A549 (cell line): Measurements from ENCODE around the gene AQP12B.
"Not testable (repeated sequence)": the region's sequence is repeated elsewhere in the genome, so short reads cannot be mapped to it uniquely, and the experiment has no call there.

Source experiments
- ELK1 ChIP-seq: fragments of 150-350 bp; IDR thresholded peaks from 2 replicates; pipeline ENCODE4 v1.6.1; 2014; ENCODE audit warnings: low read depth, mild to moderate bottlenecking, low read length
- ESRRA ChIP-seq: fragments of 150-350 bp; IDR thresholded peaks from 2 replicates; pipeline ENCODE4 v1.6.1; 2014; ENCODE audit warnings: mild to moderate bottlenecking, low read length, borderline replicate concordance
- HDAC2 ChIP-seq: fragments of 200-600 bp; sonication (generic); IDR thresholded peaks from 2 replicates; pipeline ENCODE4 v1.6.1; 2016
- HOXA7 ChIP-seq: fragments of 250-450 bp; sonication (Bioruptor Pico); IDR thresholded peaks from 2 replicates; pipeline ENCODE4 v1.5.0; 2020; ENCODE audit warnings: mild to moderate bottlenecking, moderate library complexity
- NFE2L2 ChIP-seq: fragments of 150-350 bp; conservative IDR thresholded peaks from 2 replicates; pipeline ENCODE4 v1.6.1; 2014; ENCODE audit warnings: low read length
- POLR2A ChIP-seq: IDR thresholded peaks from 2 replicates; pipeline ENCODE4 v1.6.1; 2012; ENCODE audit warnings: mild to moderate bottlenecking, low read length
- TF ChIP-seq, protein P1 (sequence below): fragments of 200-600 bp; sonication (generic); IDR thresholded peaks from 2 replicates; pipeline ENCODE4 v1.6.1; 2016; ENCODE audit warnings: antibody characterized with exemption, mild to moderate bottlenecking, moderate library complexity
- TF ChIP-seq, protein P2 (sequence below): fragments of >200 bp; sonication (Bioruptor Twin); formaldehyde crosslinking; IDR thresholded peaks from 3 replicates; pipeline ENCODE4 v1.5.1; 2016

- TF ChIP-seq, protein P1, sequence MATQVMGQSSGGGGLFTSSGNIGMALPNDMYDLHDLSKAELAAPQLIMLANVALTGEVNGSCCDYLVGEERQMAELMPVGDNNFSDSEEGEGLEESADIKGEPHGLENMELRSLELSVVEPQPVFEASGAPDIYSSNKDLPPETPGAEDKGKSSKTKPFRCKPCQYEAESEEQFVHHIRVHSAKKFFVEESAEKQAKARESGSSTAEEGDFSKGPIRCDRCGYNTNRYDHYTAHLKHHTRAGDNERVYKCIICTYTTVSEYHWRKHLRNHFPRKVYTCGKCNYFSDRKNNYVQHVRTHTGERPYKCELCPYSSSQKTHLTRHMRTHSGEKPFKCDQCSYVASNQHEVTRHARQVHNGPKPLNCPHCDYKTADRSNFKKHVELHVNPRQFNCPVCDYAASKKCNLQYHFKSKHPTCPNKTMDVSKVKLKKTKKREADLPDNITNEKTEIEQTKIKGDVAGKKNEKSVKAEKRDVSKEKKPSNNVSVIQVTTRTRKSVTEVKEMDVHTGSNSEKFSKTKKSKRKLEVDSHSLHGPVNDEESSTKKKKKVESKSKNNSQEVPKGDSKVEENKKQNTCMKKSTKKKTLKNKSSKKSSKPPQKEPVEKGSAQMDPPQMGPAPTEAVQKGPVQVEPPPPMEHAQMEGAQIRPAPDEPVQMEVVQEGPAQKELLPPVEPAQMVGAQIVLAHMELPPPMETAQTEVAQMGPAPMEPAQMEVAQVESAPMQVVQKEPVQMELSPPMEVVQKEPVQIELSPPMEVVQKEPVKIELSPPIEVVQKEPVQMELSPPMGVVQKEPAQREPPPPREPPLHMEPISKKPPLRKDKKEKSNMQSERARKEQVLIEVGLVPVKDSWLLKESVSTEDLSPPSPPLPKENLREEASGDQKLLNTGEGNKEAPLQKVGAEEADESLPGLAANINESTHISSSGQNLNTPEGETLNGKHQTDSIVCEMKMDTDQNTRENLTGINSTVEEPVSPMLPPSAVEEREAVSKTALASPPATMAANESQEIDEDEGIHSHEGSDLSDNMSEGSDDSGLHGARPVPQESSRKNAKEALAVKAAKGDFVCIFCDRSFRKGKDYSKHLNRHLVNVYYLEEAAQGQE = not testable (repeated sequence)
- not testable (repeated sequence) for TF ChIP-seq HDAC2; POLR2A; ESRRA; NFE2L2; ELK1; HOXA7 (CRISPR knock-in tag)
- TF ChIP-seq, protein P2, sequence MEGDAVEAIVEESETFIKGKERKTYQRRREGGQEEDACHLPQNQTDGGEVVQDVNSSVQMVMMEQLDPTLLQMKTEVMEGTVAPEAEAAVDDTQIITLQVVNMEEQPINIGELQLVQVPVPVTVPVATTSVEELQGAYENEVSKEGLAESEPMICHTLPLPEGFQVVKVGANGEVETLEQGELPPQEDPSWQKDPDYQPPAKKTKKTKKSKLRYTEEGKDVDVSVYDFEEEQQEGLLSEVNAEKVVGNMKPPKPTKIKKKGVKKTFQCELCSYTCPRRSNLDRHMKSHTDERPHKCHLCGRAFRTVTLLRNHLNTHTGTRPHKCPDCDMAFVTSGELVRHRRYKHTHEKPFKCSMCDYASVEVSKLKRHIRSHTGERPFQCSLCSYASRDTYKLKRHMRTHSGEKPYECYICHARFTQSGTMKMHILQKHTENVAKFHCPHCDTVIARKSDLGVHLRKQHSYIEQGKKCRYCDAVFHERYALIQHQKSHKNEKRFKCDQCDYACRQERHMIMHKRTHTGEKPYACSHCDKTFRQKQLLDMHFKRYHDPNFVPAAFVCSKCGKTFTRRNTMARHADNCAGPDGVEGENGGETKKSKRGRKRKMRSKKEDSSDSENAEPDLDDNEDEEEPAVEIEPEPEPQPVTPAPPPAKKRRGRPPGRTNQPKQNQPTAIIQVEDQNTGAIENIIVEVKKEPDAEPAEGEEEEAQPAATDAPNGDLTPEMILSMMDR = not testable (repeated sequence)
Measured at GRCh38 chr2:240683329-240683979, 769 bp upstream of the AQP12B start.
